ENCODE results near the gene TMEM187.

The TMEM187 gene

GRCh38 chrX:153989973-153990655 lies 17.6 kb downstream of the TMEM187 start:
- no peak for DNase-seq (ENCODE audit: low read depth in 1 of 2, low spot score in 1 of 2)
- H3K27me3 ChIP-seq (ENCODE audit: insufficient read depth, poor library complexity, severe bottlenecking), result no peaks in the 10 kb centered on the region
- no peak for TF ChIP-seq POLR2AphosphoS5 (IDR thresholded peaks at IDR 0.05; ENCODE audit: low read depth)
- TF ChIP-seq, protein P1, sequence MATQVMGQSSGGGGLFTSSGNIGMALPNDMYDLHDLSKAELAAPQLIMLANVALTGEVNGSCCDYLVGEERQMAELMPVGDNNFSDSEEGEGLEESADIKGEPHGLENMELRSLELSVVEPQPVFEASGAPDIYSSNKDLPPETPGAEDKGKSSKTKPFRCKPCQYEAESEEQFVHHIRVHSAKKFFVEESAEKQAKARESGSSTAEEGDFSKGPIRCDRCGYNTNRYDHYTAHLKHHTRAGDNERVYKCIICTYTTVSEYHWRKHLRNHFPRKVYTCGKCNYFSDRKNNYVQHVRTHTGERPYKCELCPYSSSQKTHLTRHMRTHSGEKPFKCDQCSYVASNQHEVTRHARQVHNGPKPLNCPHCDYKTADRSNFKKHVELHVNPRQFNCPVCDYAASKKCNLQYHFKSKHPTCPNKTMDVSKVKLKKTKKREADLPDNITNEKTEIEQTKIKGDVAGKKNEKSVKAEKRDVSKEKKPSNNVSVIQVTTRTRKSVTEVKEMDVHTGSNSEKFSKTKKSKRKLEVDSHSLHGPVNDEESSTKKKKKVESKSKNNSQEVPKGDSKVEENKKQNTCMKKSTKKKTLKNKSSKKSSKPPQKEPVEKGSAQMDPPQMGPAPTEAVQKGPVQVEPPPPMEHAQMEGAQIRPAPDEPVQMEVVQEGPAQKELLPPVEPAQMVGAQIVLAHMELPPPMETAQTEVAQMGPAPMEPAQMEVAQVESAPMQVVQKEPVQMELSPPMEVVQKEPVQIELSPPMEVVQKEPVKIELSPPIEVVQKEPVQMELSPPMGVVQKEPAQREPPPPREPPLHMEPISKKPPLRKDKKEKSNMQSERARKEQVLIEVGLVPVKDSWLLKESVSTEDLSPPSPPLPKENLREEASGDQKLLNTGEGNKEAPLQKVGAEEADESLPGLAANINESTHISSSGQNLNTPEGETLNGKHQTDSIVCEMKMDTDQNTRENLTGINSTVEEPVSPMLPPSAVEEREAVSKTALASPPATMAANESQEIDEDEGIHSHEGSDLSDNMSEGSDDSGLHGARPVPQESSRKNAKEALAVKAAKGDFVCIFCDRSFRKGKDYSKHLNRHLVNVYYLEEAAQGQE (IDR thresholded peaks at IDR 0.05; ENCODE audit: insufficient replicate concordance, low read depth), result no peak
- TF ChIP-seq, protein P2, sequence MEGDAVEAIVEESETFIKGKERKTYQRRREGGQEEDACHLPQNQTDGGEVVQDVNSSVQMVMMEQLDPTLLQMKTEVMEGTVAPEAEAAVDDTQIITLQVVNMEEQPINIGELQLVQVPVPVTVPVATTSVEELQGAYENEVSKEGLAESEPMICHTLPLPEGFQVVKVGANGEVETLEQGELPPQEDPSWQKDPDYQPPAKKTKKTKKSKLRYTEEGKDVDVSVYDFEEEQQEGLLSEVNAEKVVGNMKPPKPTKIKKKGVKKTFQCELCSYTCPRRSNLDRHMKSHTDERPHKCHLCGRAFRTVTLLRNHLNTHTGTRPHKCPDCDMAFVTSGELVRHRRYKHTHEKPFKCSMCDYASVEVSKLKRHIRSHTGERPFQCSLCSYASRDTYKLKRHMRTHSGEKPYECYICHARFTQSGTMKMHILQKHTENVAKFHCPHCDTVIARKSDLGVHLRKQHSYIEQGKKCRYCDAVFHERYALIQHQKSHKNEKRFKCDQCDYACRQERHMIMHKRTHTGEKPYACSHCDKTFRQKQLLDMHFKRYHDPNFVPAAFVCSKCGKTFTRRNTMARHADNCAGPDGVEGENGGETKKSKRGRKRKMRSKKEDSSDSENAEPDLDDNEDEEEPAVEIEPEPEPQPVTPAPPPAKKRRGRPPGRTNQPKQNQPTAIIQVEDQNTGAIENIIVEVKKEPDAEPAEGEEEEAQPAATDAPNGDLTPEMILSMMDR (IDR thresholded peaks at IDR 0.05; ENCODE audit: insufficient read depth, low read length), result no peak
- TF ChIP-seq GABPA (IDR thresholded peaks at IDR 0.05; ENCODE audit: low read depth), result no peak
- no peak for TF ChIP-seq SPI1 (IDR thresholded peaks at IDR 0.05; ENCODE audit: borderline replicate concordance, low read depth)
- H3K27ac ChIP-seq (replicated peaks), result no peak overlapping the region
- no peak overlapping the region for H3K4me3 ChIP-seq (replicated peaks; ENCODE audit: insufficient read depth, low read length)

GRCh38 chrX:153991013-153991580 lies 18.5 kb downstream of the TMEM187 start:
- DNase-seq (ENCODE audit: low read depth in 1 of 2, low spot score in 1 of 2), result no peak
- no peak overlapping the region for H3K4me3 ChIP-seq (replicated peaks; ENCODE audit: insufficient read depth, low read length)
- H3K27me3 ChIP-seq (ENCODE audit: insufficient read depth, poor library complexity, severe bottlenecking), result no peaks in the 10 kb centered on the region
- no peak overlapping the region for H3K27ac ChIP-seq (replicated peaks)
- TF ChIP-seq, protein P2 (IDR thresholded peaks at IDR 0.05; ENCODE audit: insufficient read depth, low read length), result no peak
- no peak for TF ChIP-seq POLR2AphosphoS5 (IDR thresholded peaks at IDR 0.05; ENCODE audit: low read depth)
- TF ChIP-seq, protein P1 (IDR thresholded peaks at IDR 0.05; ENCODE audit: insufficient replicate concordance, low read depth), result no peak

GRCh38 chrX:153992180-153992579 lies 19.6 kb downstream of the TMEM187 start:
- no peak overlapping the region for H3K4me3 ChIP-seq (replicated peaks; ENCODE audit: insufficient read depth, low read length)
- no peaks in the 10 kb centered on the region for H3K27me3 ChIP-seq (ENCODE audit: insufficient read depth, poor library complexity, severe bottlenecking)
- no peak for DNase-seq (ENCODE audit: low read depth in 1 of 2, low spot score in 1 of 2)
- H3K27ac ChIP-seq (replicated peaks), result no peak overlapping the region
- TF ChIP-seq, protein P2 (IDR thresholded peaks at IDR 0.05; ENCODE audit: insufficient read depth, low read length), result no peak
- TF ChIP-seq, protein P1 (IDR thresholded peaks at IDR 0.05; ENCODE audit: insufficient replicate concordance, low read depth), result no peak
- TF ChIP-seq SPI1 (IDR thresholded peaks at IDR 0.05; ENCODE audit: borderline replicate concordance, low read depth), result no peak
- no peak for TF ChIP-seq POLR2AphosphoS5 (IDR thresholded peaks at IDR 0.05; ENCODE audit: low read depth)
- no peak for TF ChIP-seq GABPA (IDR thresholded peaks at IDR 0.05; ENCODE audit: low read depth)

All from HL-60 (cell line).